NCI-H1930 (cell line): ENCODE data around the gene CHST11.

Experiments used
- DNase-seq, 2 experiments: peaks; one replicate each; lab custom pipeline; 2025; lab: John Stamatoyannopoulos, UW

CHST11 gene

GRCh38 chr12:104504146-104504545 lies 47.4 kb downstream of the CHST11 start:
- no peak for DNase-seq

DNA sequence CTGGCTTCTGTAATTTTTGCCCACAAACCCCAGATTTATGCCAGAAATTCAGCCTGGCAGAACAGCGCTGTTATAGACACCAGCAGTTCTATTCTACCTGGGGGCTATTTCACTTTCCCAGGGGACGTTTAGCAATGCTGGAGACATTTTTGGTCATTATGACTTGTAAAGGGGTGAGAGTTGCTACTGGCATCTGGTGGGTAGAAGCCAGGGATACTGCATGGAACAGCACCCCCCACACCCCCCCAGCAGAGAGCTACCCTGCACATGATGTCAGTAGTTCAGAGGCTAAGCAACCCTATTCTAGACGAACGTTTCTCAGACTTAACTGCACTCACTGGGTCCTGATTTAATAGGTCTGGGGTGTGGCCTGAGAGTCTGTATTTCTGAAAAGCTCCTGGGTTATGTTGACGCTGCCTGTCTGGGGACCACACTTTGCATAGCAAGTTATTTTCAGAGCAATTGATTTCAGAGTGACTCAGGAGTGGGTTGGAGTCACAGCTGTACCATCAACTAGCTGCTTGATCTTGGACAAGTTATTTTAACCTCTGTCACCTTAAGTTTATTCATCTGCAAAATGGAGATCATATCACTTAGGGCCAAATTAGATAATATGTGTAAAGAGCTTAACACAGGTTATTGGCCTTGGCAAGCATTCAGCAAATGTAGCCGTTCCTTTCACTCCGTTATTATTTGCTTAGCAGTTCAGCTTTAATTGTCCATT lies 48.5 kb downstream of the CHST11 start:
- DNase-seq = no peak

DNA sequence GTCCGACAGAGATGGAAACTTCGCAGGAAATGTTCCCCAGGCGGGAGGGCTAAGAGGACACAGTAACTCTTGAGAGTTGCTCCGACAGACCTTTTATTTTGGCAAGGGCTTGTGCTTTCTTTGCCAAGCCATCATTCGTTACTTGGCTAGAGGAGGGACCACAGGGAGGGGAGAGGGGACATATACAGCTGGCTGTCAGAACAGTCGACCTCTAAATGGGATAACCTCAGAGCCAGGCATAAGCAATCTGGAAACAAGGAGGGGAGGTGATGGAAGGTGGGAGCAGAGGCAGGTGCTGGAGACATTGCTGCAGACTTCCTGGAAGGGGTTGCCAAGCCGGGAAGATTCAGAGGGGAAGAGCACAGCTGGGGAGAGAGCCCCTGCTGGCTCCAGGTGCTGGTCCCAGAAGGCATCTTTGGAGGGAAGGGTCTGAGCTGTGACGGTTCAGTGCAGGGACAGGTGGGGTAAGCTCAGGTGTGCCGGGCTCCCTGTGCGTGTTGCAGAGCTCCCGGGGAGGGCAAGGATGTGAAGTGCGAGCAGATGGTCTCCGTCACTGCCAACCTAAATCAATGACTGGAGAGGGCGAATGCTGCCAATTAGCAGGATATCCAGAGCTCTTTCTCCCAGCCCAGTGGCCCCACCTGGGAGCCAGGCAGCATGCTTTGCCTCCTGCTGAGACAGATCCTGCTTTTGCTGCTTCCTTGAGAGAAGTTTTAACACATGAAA lies 50.1 kb downstream of the CHST11 start:
- no peak for DNase-seq

GRCh38 chr12:104507672-104508071 lies 50.9 kb downstream of the CHST11 start:
- DNase-seq = no peak

GRCh38 chr12:104508752-104509446 lies 52.2 kb downstream of the CHST11 start:
- no peak for DNase-seq

GRCh38 chr12:104510145-104510872 lies 53.6 kb downstream of the CHST11 start:
- no peak for DNase-seq

DNA sequence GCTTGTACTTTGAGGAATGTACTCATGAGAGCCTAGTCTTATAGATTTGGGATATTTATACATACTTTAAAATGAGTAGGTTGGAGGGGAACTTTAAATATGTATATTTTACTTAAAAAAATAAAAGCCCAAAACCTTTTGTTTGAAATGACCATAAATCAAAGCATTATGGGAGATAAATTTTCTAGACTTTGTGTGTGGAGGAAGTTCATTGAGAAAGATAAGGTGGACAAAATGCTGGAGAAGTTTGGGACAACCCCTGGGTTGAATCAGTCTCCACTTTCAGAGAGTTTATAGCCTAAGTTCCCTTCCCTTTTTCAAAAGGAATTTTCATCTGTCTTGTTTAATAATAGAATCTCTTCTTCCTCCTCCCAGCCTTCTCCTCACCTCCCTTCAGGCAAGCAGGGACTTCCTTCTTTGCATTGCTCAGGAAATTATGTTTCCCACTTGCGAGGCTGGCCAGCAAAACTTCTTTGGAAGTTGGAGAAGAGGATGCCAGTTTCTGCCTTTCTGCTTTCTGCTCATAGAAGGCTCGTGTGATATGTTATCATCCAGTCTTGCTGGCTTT lies 54.2 kb downstream of the CHST11 start:
- no peak for DNase-seq

DNA sequence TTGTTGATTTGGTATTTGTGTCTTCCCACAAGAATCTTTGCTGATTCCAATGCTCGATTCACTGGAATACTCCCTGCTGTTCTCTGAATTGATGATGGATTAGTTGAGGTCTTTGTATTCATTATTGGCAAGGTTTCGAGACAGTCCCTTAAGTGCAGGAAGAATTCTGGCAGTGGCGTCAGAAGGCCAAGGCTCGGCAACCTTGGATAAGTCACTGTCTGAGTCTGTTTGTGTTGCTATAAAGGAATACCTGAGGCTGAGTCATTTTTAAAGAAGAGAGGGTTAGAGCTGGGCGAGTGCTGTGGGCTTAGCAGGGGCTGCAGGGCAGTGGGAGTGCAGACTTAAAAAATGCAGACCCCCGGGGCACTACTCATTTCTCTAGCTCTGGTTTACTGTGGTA lies 56.9 kb downstream of the CHST11 start:
- no peak for DNase-seq

DNA sequence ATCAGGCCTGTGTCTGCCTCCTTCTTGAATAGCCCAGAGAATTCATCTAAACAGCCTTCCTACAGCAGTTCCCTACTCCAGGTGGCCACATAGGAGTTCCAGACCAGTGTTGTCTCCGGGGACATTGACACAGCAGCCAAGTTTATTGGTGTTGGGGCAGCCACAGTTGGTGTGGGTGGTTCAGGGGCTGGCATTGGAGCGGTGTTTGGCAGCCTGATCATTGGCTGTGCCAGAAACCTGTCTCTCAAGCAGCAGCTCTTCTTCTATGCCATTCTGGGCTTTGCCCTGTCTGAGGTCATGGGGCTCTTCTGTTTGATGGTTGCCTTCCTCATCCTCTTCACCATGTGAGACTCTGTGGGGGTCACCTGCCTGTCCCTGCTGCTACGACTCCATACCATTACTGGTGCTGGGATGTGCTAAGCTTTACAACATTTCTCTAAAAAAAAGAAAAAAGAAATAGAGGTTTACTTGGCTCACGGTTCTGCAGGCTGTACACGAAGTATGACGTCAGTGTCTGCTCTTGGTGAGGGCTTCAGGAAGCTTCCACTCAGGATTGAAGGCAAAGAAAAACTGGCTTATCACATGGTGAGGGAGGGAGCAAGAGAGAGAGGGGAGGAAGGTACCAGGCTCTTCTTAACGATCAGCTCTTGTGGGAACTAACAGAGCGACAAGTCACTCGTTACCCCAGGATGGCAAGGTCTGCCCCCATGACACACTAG lies 57.5 kb downstream of the CHST11 start:
- no peak for DNase-seq

DNA sequence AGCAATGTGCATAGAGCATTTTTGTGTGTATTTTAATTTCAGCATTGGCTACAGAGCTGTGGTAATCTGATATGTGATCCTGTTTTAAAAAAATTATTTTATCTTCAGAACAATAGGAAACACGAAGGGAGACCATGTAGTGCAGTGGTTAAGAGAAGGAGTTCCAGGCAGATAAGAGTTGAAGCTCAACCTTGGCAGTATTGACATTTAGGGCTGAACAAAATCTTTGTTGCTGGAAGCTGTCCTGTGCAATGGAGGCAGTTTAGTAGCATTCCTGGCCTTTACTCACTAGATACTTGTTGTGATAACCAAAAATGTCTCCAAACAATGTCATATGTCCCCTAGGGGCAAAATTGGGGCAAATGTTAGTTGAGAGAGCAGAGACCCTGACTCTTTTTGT lies 59.2 kb downstream of the CHST11 start:
- DNase-seq = no peak

- no peak for DNase-seq
Measured at GRCh38 chr12:104516821-104517220, 60.1 kb downstream of the CHST11 start.

DNA sequence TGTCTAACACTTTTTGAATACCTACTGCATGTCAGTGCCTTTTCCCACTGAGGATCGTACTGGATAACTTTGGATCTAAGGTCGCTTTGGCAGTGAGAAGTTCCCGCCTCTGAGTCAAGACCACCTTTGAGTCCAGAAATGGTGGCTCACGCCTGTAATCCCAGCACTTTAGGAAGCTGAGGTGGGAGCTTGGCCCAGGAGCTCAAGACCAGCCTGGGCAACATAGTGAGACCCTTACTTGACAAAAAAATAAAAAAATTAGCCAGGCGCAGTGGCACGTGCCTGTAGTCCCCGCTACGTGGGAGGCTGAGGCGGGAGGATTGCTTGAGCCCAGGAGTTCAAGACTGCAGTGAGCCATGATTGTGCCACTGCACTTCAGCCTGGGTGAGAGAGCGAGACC lies 61.1 kb downstream of the CHST11 start:
- DNase-seq = no peak

- DNase-seq = no peak
Measured at GRCh38 chr12:104519190-104520019, 62.7 kb downstream of the CHST11 start.

GRCh38 chr12:104520242-104520900 lies 63.6 kb downstream of the CHST11 start:
- no peak for DNase-seq

GRCh38 chr12:104521731-104522130 lies 65.0 kb downstream of the CHST11 start:
- no peak for DNase-seq

GRCh38 chr12:104522985-104523722 lies 66.4 kb downstream of the CHST11 start:
- no peak for DNase-seq

DNA sequence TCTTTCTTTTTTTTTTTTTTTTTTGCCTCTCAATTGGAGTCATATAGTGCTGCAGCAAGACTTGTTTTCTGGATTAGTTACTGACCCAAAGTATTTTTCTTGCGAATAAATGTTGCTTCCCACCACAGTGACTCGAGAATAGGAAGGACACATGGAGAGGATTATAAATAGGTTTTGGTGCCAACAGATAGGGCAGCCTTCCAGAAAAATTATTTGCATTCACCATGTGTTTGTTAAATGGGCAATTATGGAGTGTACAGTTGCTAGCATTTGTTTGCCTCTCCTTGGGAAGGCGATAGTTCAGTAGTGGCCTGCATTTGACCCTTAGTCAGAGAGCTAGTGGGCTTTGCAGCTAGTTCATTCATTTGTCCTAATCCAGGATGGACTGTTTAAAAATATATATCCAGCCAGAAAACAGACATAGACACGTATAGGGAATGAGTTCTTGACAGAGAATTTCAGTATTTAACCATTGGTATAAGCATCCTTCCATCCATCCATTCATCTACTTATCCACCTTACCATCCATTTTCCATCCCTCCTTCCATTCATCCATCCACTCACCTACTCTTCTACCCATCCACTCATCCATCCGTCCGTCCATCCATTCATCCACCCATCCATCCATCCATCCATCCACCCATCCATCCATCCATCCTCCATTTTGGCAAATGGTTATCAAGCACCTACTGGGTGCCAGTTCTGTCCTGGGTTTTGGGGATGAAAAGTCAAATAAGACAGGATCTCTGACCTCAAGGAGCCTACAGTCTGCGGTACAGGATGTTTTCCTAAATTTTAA lies 67.5 kb downstream of the CHST11 start:
- DNase-seq = peak; percentile 68 to 87

- no peak for DNase-seq
Measured at GRCh38 chr12:104526320-104526719, 69.6 kb downstream of the CHST11 start.
